Activated CD8-positive, alpha-beta T cell treated with anti-CD3 and anti-CD28 coated beads, Interleukin-2, amount 10 ng/mL, durations not matched to agents 7 days and 5 days (primary cell): Measurements from ENCODE around the gene FBLN7. TPM values are rescaled to one million over a fixed set of nuclear protein-coding genes. Genes with fewer than 3 reads are reported as not detected.
"Not testable (repeated sequence)": the region's sequence is repeated elsewhere in the genome, so short reads cannot be mapped to it uniquely, and the experiment has no call there.

Experiments used
- ATAC-seq: fragments of 150-1000 bp; cut with Tn5 transposase; one replicate; pipeline ENCODE4 v1.10.0; 2021; ENCODE audit warnings: moderate library complexity
- CTCF ChIA-PET: fragments of 350-600 bp; sonication (Branson Sonifier 250); formaldehyde crosslinking; loops from one replicate; lab custom pipeline; 2021; ENCODE audit warnings: antibody characterized with exemption; lab: Charles Lee
- POLR2A ChIA-PET: fragments of 350-600 bp; sonication (Branson Sonifier 250); formaldehyde crosslinking; loops from one replicate; lab custom pipeline; 2021; ENCODE audit warnings: antibody characterized with exemption; lab: Charles Lee
- DNase-seq: peaks from one replicate; pipeline ENCODE4 v3.0.0-alpha.2; 2020
- H3K27ac Mint-ChIP-seq: one replicate; pipeline ENCODE4 v1.8.0; 2021; ENCODE audit warnings: mild to moderate bottlenecking, mixed read lengths
- H3K27me3 Mint-ChIP-seq: one replicate; pipeline ENCODE4 v1.8.0; 2021; ENCODE audit warnings: low read depth, mixed read lengths
- H3K36me3 Mint-ChIP-seq: one replicate; pipeline ENCODE4 v1.8.0; 2021; ENCODE audit warnings: low read depth, mixed read lengths
- H3K4me1 Mint-ChIP-seq: one replicate; pipeline ENCODE4 v1.8.0; 2021; ENCODE audit warnings: low read depth, mixed read lengths
- H3K4me3 Mint-ChIP-seq: one replicate; pipeline ENCODE4 v1.8.0; 2021; ENCODE audit warnings: mild to moderate bottlenecking, mixed read lengths
- H3K9me3 Mint-ChIP-seq: one replicate; pipeline ENCODE4 v1.8.0; 2022; ENCODE audit warnings: mixed read lengths; ENCODE audit not compliant: insufficient read depth
- total RNA-seq, 2 experiments: library from RNA; stranded (reverse); gene quantifications; one replicate each; pipeline ENCODE4 v1.2.3, GENCODE V29; 2021

Gene FBLN7
- total RNA-seq: under 1 TPM; 0.58 to 0.91 TPM

- ChIA-PET POLR2A (interaction anchor here (1.1 kb wide), 1 partner anchor 10 kb away, joined by 3 read pairs; no protein-coding TSS in a partner anchor), CTCF (interaction anchor here (0.7 to 1.9 kb wide), 2 partner anchors 17 kb away, joined by 3 to 6 read pairs; no protein-coding TSS in a partner anchor)
These were observed at the start of gene FBLN7 for GRCh38 chr2:112138159-112139032. TSS of gene FBLN7 (plus strand) at chr2:112138385. CDS start at chr2:112138656, 271 bp downstream.

GRCh38 chr2:112089375-112089774 lies 48.8 kb upstream of the FBLN7 start:
- no peak for ATAC-seq
- peaks cover 7% of the 10 kb centered on the region for H3K4me1 Mint-ChIP-seq
- no peak overlapping the region for H3K27ac Mint-ChIP-seq

More at GRCh38 chr2:112138159-112139032, at the start of gene FBLN7:
- peaks cover 44% of the 10 kb centered on the region for H3K27me3 Mint-ChIP-seq
- peaks cover 9% of the 10 kb centered on the region for H3K4me1 Mint-ChIP-seq
- peak within 1 kb of the TSS; percentile 53 for H3K4me3 Mint-ChIP-seq
- no peaks in the 10 kb centered on the region for H3K36me3 Mint-ChIP-seq
- no peaks in the 10 kb centered on the region for H3K9me3 Mint-ChIP-seq
- H3K27ac Mint-ChIP-seq: no peak within 1 kb of the TSS
- DNase-seq: no peak
- ATAC-seq: peak; percentile 32

GRCh38 chr2:112092286-112093041 lies 45.7 kb upstream of the FBLN7 start:
- no peak overlapping the region for H3K27ac Mint-ChIP-seq
- H3K4me3 Mint-ChIP-seq: no peak overlapping the region
- ChIA-PET CTCF (no interaction called here), POLR2A (no interaction called here)
- ATAC-seq (no peak), DNase-seq (no peak)
- H3K27me3 Mint-ChIP-seq: no peaks in the 10 kb centered on the region
- H3K9me3 Mint-ChIP-seq: no peaks in the 10 kb centered on the region
- peaks cover 54% of the 10 kb centered on the region for H3K36me3 Mint-ChIP-seq
- peaks cover 12% of the 10 kb centered on the region for H3K4me1 Mint-ChIP-seq

More at GRCh38 chr2:112089375-112089774, 48.8 kb upstream of the FBLN7 start:
- Mint-ChIP-seq H3K27me3 (no peaks in the 10 kb centered on the region), H3K36me3 (peaks cover 67% of the 10 kb centered on the region), H3K9me3 (no peaks in the 10 kb centered on the region), H3K4me3 (no peak overlapping the region)
- ChIA-PET POLR2A (no interaction called here), CTCF (no interaction called here)
- DNase-seq: no peak

- POLR2A ChIA-PET: interaction anchor here (1.5 kb wide), 1 partner anchor 38 kb away, joined by 3 read pairs; the partner anchor contains the start of gene TMEM87B
- CTCF ChIA-PET: no interaction called here
- Mint-ChIP-seq H3K27ac (no peak overlapping the region), H3K36me3 (peaks cover 55% of the 10 kb centered on the region), H3K9me3 (no peaks in the 10 kb centered on the region), H3K4me3 (no peak overlapping the region), H3K27me3 (no peaks in the 10 kb centered on the region), H3K4me1 (peaks cover 12% of the 10 kb centered on the region)
- no peak for ATAC-seq
- no peak for DNase-seq
These were observed 45.0 kb upstream of the FBLN7 start for GRCh38 chr2:112093216-112093615.

GRCh38 chr2:112095681-112096080 lies 42.5 kb upstream of the FBLN7 start:
- H3K9me3 Mint-ChIP-seq: no peaks in the 10 kb centered on the region
- H3K27ac Mint-ChIP-seq: no peak overlapping the region
- no peak for ATAC-seq
- ChIA-PET CTCF (no interaction called here), POLR2A (no interaction called here)
- no peaks in the 10 kb centered on the region for H3K27me3 Mint-ChIP-seq
- no peak for DNase-seq
- no peak overlapping the region for H3K4me3 Mint-ChIP-seq
- peaks cover 12% of the 10 kb centered on the region for H3K4me1 Mint-ChIP-seq
- peaks cover 45% of the 10 kb centered on the region for H3K36me3 Mint-ChIP-seq

GRCh38 chr2:112096098-112096497 lies 42.1 kb upstream of the FBLN7 start:
- peaks cover 44% of the 10 kb centered on the region for H3K36me3 Mint-ChIP-seq
- H3K27me3 Mint-ChIP-seq: no peaks in the 10 kb centered on the region
- ChIA-PET CTCF (no interaction called here), POLR2A (no interaction called here)
- ATAC-seq: no peak
- no peaks in the 10 kb centered on the region for H3K9me3 Mint-ChIP-seq
- no peak overlapping the region for H3K4me3 Mint-ChIP-seq
- H3K27ac Mint-ChIP-seq: no peak overlapping the region
- peaks cover 12% of the 10 kb centered on the region for H3K4me1 Mint-ChIP-seq
- no peak for DNase-seq

GRCh38 chr2:112108178-112108832 lies 29.9 kb upstream of the FBLN7 start:
- Mint-ChIP-seq H3K27ac (no peak overlapping the region), H3K36me3 (peaks cover 79% of the 10 kb centered on the region), H3K9me3 (peaks cover 22% of the 10 kb centered on the region), H3K27me3 (no peaks in the 10 kb centered on the region), H3K4me1 (no peaks in the 10 kb centered on the region), H3K4me3 (no peak overlapping the region)
- POLR2A ChIA-PET: no interaction called here
- ATAC-seq (no peak), DNase-seq (no peak)
- CTCF ChIA-PET: no interaction called here

GRCh38 chr2:112109278-112109677 lies 28.9 kb upstream of the FBLN7 start:
- no peaks in the 10 kb centered on the region for H3K4me1 Mint-ChIP-seq
- CTCF ChIA-PET: no interaction called here
- no peak overlapping the region for H3K27ac Mint-ChIP-seq
- ATAC-seq: no peak
- H3K4me3 Mint-ChIP-seq: no peak overlapping the region
- H3K36me3 Mint-ChIP-seq: peaks cover 75% of the 10 kb centered on the region
- no peaks in the 10 kb centered on the region for H3K27me3 Mint-ChIP-seq
- H3K9me3 Mint-ChIP-seq: peaks cover 22% of the 10 kb centered on the region
- POLR2A ChIA-PET: no interaction called here
- DNase-seq: no peak

- no peak overlapping the region for H3K27ac Mint-ChIP-seq
- ATAC-seq: no peak
These were observed 27.2 kb upstream of the FBLN7 start for GRCh38 chr2:112110966-112111365.

GRCh38 chr2:112113354-112113753 lies 24.8 kb upstream of the FBLN7 start:
- ChIA-PET CTCF (interaction anchor here (1.2 kb wide), 1 partner anchor 8 kb away, joined by 3 read pairs; no protein-coding TSS in a partner anchor), POLR2A (interaction anchor here (0.7 kb wide), 1 partner anchor 162 kb away, joined by 3 read pairs; no protein-coding TSS in a partner anchor)
- not testable (repeated sequence) for H3K27ac Mint-ChIP-seq, H3K4me1 Mint-ChIP-seq, H3K27me3 Mint-ChIP-seq, DNase-seq, H3K4me3 Mint-ChIP-seq, ATAC-seq
- Mint-ChIP-seq H3K36me3 (peaks cover 66% of the 10 kb centered on the region), H3K9me3 (peaks cover 19% of the 10 kb centered on the region)

More at GRCh38 chr2:112110966-112111365, 27.2 kb upstream of the FBLN7 start:
- CTCF ChIA-PET: interaction anchor here (1.3 kb wide), 1 partner anchor 10 kb away, joined by 4 read pairs; no protein-coding TSS in a partner anchor
- Mint-ChIP-seq H3K4me1 (no peaks in the 10 kb centered on the region), H3K9me3 (peaks cover 22% of the 10 kb centered on the region), H3K4me3 (no peak overlapping the region), H3K36me3 (peaks cover 70% of the 10 kb centered on the region), H3K27me3 (no peaks in the 10 kb centered on the region)
- no peak for DNase-seq
- POLR2A ChIA-PET: no interaction called here

- Mint-ChIP-seq H3K36me3 (peaks cover 22% of the 10 kb centered on the region), H3K4me3 (no peak overlapping the region), H3K4me1 (no peaks in the 10 kb centered on the region), H3K27ac (no peak overlapping the region), H3K9me3 (no peaks in the 10 kb centered on the region), H3K27me3 (no peaks in the 10 kb centered on the region)
- ATAC-seq (no peak), DNase-seq (no peak)
- CTCF ChIA-PET: interaction anchor here (1.7 kb wide), 1 partner anchor 142 kb away, joined by 6 read pairs; no protein-coding TSS in a partner anchor
- POLR2A ChIA-PET: interaction anchor here (0.6 kb wide), 1 partner anchor 362 kb away, joined by 3 read pairs; no protein-coding TSS in a partner anchor
These were observed 20.0 kb upstream of the FBLN7 start for GRCh38 chr2:112118148-112118547.
